ENCODE data around the gene CNTN4. TPM values are rescaled to one million over a fixed set of nuclear protein-coding genes. Genes with fewer than 3 reads are reported as not detected.

The CNTN4 gene
- total RNA-seq, 2 donors from 2014 or later = 13.0 to 50.1 TPM

DNA sequence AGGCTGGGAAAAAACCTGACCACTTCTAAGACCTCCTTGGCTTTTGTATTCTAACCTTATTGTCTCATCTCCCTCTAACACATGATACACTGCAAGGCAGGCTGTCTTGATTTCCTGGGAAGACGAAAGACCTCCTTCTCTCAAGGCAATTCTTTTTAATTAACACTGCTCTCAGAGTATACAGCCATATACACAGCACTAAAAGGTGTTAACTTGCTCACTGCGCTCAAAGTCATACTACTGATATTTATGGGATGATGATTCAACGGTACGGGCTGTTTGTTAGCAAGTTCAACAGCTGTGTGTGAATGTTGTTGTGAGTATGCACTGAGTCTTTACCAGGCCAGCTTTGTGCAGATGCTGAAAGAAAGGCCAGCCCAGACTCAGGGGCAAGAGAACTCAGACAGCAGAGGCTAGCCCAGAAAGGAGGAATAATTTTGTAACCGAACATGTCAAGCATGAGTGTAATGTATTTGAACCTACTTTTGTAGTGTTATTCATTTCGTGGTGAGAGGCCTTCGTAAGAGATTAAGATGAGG lies 781.6 kb downstream of the CNTN4 start:
- ATAC-seq (no peak), DNase-seq (no peak)
- Histone ChIP-seq H3K4me1 (no peaks in the 10 kb centered on the region), H3K9me3 (no peaks in the 10 kb centered on the region), H3K27me3 (no peaks in the 10 kb centered on the region), H3K27ac (no peak overlapping the region), H3K36me3 (replicated peaks in 1 of 2; ENCODE audit: insufficient read depth in 1 of 2, low read depth in 2 of 2) (no peaks in the 10 kb centered on the region), H3K4me3 (no peak overlapping the region)
- 65 to 74% methylated on average over 7 of the region's 7 CpGs for WGBS, 2 donors
- intact Hi-C loops (cut with DNase I) = no loop called here
- no peak for TF ChIP-seq POLR2A (IDR thresholded peaks at IDR 0.05)

DNA sequence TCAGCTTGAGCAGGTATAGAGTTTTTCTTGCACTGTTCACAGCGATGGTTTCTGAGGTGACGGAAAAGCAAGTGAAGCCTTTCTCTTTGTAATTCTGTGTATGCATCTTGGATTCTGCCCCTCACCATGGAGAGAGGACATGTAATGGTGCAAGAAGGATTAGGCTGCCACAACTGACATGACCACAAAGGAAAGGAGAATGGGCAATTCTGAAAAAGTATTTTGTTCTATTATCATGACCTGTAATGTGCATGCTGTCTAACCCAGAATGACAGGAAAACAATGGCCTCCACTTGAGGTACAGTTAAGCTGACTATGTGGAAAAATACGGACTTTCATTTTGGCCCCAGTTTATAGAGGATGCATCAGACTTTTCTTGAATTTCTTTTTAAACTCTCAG lies 784.6 kb downstream of the CNTN4 start:
- DNase-seq (no peak), ATAC-seq (no peak)
- Histone ChIP-seq H3K27ac (no peak overlapping the region), H3K4me1 (no peaks in the 10 kb centered on the region), H3K4me3 (no peak overlapping the region), H3K27me3 (no peaks in the 10 kb centered on the region), H3K36me3 (replicated peaks in 1 of 2; ENCODE audit: insufficient read depth in 1 of 2, low read depth in 2 of 2) (no peaks in the 10 kb centered on the region), H3K9me3 (no peaks in the 10 kb centered on the region)
- TF ChIP-seq, protein P1, sequence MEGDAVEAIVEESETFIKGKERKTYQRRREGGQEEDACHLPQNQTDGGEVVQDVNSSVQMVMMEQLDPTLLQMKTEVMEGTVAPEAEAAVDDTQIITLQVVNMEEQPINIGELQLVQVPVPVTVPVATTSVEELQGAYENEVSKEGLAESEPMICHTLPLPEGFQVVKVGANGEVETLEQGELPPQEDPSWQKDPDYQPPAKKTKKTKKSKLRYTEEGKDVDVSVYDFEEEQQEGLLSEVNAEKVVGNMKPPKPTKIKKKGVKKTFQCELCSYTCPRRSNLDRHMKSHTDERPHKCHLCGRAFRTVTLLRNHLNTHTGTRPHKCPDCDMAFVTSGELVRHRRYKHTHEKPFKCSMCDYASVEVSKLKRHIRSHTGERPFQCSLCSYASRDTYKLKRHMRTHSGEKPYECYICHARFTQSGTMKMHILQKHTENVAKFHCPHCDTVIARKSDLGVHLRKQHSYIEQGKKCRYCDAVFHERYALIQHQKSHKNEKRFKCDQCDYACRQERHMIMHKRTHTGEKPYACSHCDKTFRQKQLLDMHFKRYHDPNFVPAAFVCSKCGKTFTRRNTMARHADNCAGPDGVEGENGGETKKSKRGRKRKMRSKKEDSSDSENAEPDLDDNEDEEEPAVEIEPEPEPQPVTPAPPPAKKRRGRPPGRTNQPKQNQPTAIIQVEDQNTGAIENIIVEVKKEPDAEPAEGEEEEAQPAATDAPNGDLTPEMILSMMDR (IDR thresholded peaks at IDR 0.05) = no peak
- TF ChIP-seq POLR2A (IDR thresholded peaks at IDR 0.05) = no peak
- WGBS, 2 donors = 63 to 78% methylated on average over 3 of the region's 3 CpGs
- intact Hi-C loops (cut with DNase I) = no loop called here

DNA sequence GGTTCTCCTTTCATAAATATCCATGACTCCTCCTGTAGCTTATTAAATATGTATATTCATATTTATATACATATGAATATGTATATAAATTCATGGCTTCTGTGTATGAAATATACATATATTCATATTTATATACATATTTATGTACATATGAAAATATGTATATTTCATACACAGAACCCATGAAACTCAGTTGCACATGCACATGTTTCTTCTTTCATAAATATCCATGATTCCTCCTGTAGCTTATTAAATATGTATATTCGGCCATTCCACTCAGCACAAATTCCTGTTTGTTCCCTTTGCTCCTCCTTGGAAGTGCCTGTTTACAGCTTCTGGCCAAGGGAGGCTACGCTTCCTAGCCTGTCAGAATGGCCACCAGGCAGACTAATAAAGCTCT lies 789.9 kb downstream of the CNTN4 start:
- DNase-seq = no peak
- Histone ChIP-seq H3K9me3 (no peaks in the 10 kb centered on the region), H3K27me3 (no peaks in the 10 kb centered on the region), H3K4me1 (no peaks in the 10 kb centered on the region), H3K36me3 (replicated peaks in 1 of 2; ENCODE audit: insufficient read depth in 1 of 2, low read depth in 2 of 2) (no peaks in the 10 kb centered on the region), H3K4me3 (no peak overlapping the region), H3K27ac (no peak overlapping the region)
- TF ChIP-seq POLR2A (IDR thresholded peaks at IDR 0.05) = no peak
- TF ChIP-seq, protein P1 (IDR thresholded peaks at IDR 0.05) = no peak
- intact Hi-C loops (cut with DNase I) = no loop called here
- no peak for ATAC-seq
- whole genome bisulfite sequencing, 2 donors = 54 to 71% methylated on average over 2 of the region's 2 CpGs

DNA sequence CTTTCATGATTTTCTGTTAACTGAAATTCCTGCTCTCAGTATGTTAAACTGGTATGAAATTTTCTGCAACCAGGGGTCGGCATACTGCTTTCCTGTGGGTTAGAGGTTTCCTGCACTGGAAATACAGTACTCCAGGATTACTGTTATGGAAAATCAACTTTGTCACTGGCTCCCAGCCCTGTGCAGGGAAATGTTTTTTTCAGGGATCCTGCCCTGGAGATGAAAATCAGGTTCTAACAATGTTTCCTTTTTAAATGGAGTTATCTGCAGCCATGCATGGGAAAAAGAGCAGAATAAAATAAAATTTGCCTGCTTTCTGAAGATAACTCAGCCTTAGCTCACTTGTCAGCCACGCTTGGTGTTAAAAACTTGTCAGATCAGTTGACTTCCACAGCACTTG lies 791.1 kb downstream of the CNTN4 start:
- Histone ChIP-seq H3K27me3 (no peaks in the 10 kb centered on the region), H3K27ac (no peak overlapping the region)
- no peak for ATAC-seq

DNA sequence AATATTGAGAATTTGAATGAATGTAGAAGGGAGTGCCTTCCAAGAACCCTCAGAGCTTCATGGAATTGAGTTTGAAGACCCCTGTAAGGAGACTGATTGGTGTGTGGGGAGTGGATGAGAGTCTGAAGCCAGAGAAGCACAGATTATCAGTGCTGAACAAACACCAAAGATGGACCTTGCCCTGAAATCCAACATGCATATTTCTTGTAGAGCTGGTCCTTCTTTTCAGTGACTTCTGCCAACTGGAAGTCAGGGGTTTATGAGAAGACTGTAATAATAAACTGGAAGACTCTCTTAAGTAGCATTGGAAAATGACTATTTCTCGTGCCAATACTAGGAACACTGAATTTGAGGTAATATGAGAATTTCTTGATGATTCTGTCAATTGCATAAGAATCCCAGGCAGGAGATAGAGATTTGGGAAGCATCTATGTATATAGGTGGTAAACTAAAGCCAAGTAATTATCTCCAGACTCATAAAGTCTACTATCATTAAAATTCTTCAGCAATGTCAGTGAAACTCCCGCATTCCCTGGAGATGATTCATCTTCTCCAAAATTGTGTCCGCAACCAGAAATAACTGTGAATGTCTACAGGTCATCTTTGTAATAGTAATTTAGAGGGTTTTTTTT lies 797.8 kb downstream of the CNTN4 start:
- no peaks in the 10 kb centered on the region for H3K4me1 ChIP-seq
- DNase-seq (no peak), ATAC-seq (no peak)
- no peak overlapping the region for H3K4me3 ChIP-seq
- no peaks in the 10 kb centered on the region for H3K27me3 ChIP-seq
- TF ChIP-seq POLR2A (IDR thresholded peaks at IDR 0.05) = no peak
- TF ChIP-seq, protein P1 (IDR thresholded peaks at IDR 0.05) = no peak
- 64 to 79% methylated on average over 3 of the region's 3 CpGs for WGBS, 2 donors
- intact Hi-C loops (cut with DNase I) = no loop called here
- H3K27ac ChIP-seq = no peak overlapping the region
- no peaks in the 10 kb centered on the region for H3K9me3 ChIP-seq
- no peaks in the 10 kb centered on the region for H3K36me3 ChIP-seq (replicated peaks in 1 of 2; ENCODE audit: insufficient read depth in 1 of 2, low read depth in 2 of 2)

More for the DNA sequence above, 791.1 kb downstream of the CNTN4 start:
- DNase-seq = no peak
- 35 to 52% methylated on average over 2 of the region's 2 CpGs for WGBS, 2 donors
- Histone ChIP-seq H3K4me1 (no peaks in the 10 kb centered on the region), H3K4me3 (no peak overlapping the region), H3K36me3 (replicated peaks in 1 of 2; ENCODE audit: insufficient read depth in 1 of 2, low read depth in 2 of 2) (no peaks in the 10 kb centered on the region), H3K9me3 (no peaks in the 10 kb centered on the region)
- intact Hi-C loops (cut with DNase I) = no loop called here
- TF ChIP-seq POLR2A (IDR thresholded peaks at IDR 0.05) = no peak
- TF ChIP-seq, protein P1 (IDR thresholded peaks at IDR 0.05) = no peak

Data from body of pancreas (tissue), 4 donors.